HepG2 (cell line): ENCODE results near the gene PIK3IP1. TPM values are rescaled to one million over a fixed set of nuclear protein-coding genes. Genes with fewer than 3 reads are reported as not detected.
A peak's percentile ranks its signal among the peaks of the same experiment; 100 is the strongest.

ENCODE experiments used
- FOXO1 ChIP-seq: sonication (generic); formaldehyde crosslinking; IDR thresholded peaks from 2 replicates; pipeline ENCODE4 v1.4.0; 2020; ENCODE audit warnings: missing genetic modification reagents
- HMGXB3 ChIP-seq: sonication (generic); formaldehyde crosslinking; IDR thresholded peaks from 2 replicates; pipeline ENCODE4 v1.4.0; 2020; ENCODE audit warnings: missing genetic modification reagents, borderline replicate concordance
- HOXA5 ChIP-seq: sonication (generic); formaldehyde crosslinking; IDR thresholded peaks from 2 replicates; pipeline ENCODE4 v1.4.0; 2020; ENCODE audit warnings: missing genetic modification reagents
- KDM5A ChIP-seq: fragments of 200-600 bp; sonication (generic); IDR thresholded peaks from 2 replicates; pipeline ENCODE4 v1.7.0; 2018; ENCODE audit warnings: antibody characterized with exemption, mild to moderate bottlenecking, low read length, borderline replicate concordance
- MXD4 ChIP-seq: IDR thresholded peaks from 2 replicates; pipeline ENCODE4 v1.6.1; 2016; ENCODE audit warnings: mild to moderate bottlenecking, missing biosample characterization, missing genetic modification reagents
- RBM22 ChIP-seq: fragments of 200-400 bp; formaldehyde crosslinking; optimal IDR thresholded peaks from 2 replicates; pipeline ENCODE3; 2017; ENCODE audit warnings: mild to moderate bottlenecking, low read length, moderate library complexity
- SUZ12 ChIP-seq: fragments of 150-350 bp; IDR thresholded peaks from 2 replicates; pipeline ENCODE4 v1.6.1; 2014; ENCODE audit warnings: low read depth, low read length
- ZNF232 ChIP-seq: sonication (generic); formaldehyde crosslinking; IDR thresholded peaks from 2 replicates; pipeline ENCODE4 v1.4.0; 2020; ENCODE audit warnings: missing genetic modification reagents, borderline replicate concordance
- ZNF629 ChIP-seq: sonication (generic); formaldehyde crosslinking; conservative IDR thresholded peaks from 2 replicates; pipeline ENCODE4 v1.5.0; 2020; ENCODE audit warnings: missing genetic modification reagents
- polyA plus RNA-seq, 8 experiments: library from polyadenylated mRNA; depleted of rRNA in 3 of 8; stranded (reverse) in 7 of 8; unstranded in 1 of 8; fragments of >200 nt; fragmentation: Illumina TruSeq in 4 of 8; extraction: Trizol in 4 of 8; gene quantifications; 2 replicates each; pipeline versions ENCODE4 v1.2.1 to v1.2.3, GENCODE V29; 2011 to 2016; ENCODE audit warnings: low read depth in 4 of 8, missing spikeins in 1 of 8, mixed read lengths in 1 of 8; ENCODE audit not compliant: insufficient read depth in 1 of 8
- total RNA-seq, 5 experiments: library from RNA; depleted of rRNA; stranded (reverse); fragments of >200 nt; fragmentation: Illumina TruSeq; extraction: Trizol; gene quantifications; 2 replicates each; pipeline ENCODE4 v1.2.3, GENCODE V29; 2016; ENCODE audit warnings: low read depth in 1 of 5
- TF ChIP-seq, protein P1 (sequence below): sonication (generic); formaldehyde crosslinking; IDR thresholded peaks from 2 replicates; pipeline ENCODE4 v1.5.0; 2020; ENCODE audit warnings: missing genetic modification reagents

Gene PIK3IP1
- total and polyA plus RNA-seq, 2 of the 13 experiments (the other 11 are each of a cell fraction or from before 2014, with no cell fraction given), result 1.3 to 2.5 TPM

- TF ChIP-seq, protein P1, sequence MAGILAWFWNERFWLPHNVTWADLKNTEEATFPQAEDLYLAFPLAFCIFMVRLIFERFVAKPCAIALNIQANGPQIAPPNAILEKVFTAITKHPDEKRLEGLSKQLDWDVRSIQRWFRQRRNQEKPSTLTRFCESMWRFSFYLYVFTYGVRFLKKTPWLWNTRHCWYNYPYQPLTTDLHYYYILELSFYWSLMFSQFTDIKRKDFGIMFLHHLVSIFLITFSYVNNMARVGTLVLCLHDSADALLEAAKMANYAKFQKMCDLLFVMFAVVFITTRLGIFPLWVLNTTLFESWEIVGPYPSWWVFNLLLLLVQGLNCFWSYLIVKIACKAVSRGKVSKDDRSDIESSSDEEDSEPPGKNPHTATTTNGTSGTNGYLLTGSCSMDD (CRISPR knock-in tag), result no peak
- TF ChIP-seq HMGXB3 (CRISPR knock-in tag) (no peak), MXD4 (CRISPR knock-in tag) (no peak), ZNF629 (CRISPR knock-in tag) (no peak), RBM22 (peak; percentile 67), KDM5A (no peak), HOXA5 (CRISPR knock-in tag) (no peak), FOXO1 (CRISPR knock-in tag) (no peak), ZNF232 (CRISPR knock-in tag) (no peak), SUZ12 (no peak)
Measured at GRCh38 chr22:31253949-31254348, 38.3 kb downstream of the PIK3IP1 start (continued).
